HUES64 (cell line): ENCODE data around the gene COG4. TPM values are rescaled to one million over a fixed set of nuclear protein-coding genes. Genes with fewer than 3 reads are reported as not detected.

ENCODE experiments used
- H3K27ac ChIP-seq: 2 replicates; pipeline ENCODE4 v1.7.0; 2013; ENCODE audit warnings: low read depth, low read length, inconsistent platforms
- H3K27me3 ChIP-seq: 2 replicates; pipeline ENCODE4 v1.6.1; 2013; ENCODE audit warnings: mild to moderate bottlenecking, low read length; ENCODE audit not compliant: insufficient read depth
- H3K36me3 ChIP-seq: 2 replicates; pipeline ENCODE4 v1.6.1; 2013; ENCODE audit warnings: mild to moderate bottlenecking, low read length; ENCODE audit not compliant: insufficient read depth
- H3K4me1 ChIP-seq: 2 replicates; pipeline ENCODE4 v1.6.1; 2013; ENCODE audit warnings: mild to moderate bottlenecking, low read length, moderate library complexity; ENCODE audit not compliant: insufficient read depth
- H3K4me3 ChIP-seq: 2 replicates; pipeline ENCODE4 v1.5.1; 2013; ENCODE audit warnings: mild to moderate bottlenecking, low read length, moderate library complexity
- H3K9ac ChIP-seq: 2 replicates; pipeline ENCODE4 v1.6.1; 2013; ENCODE audit warnings: mild to moderate bottlenecking, low read depth, low read length
- H3K9me3 ChIP-seq: 2 replicates; pipeline ENCODE4 v1.6.1; 2013; ENCODE audit warnings: low read depth, low read length; ENCODE audit not compliant: insufficient read depth
- WGBS: fragments of 150-250, 120-280 bp; methylation state at CpG from one replicate; pipeline ENCODE4 v1.1.7; 2013; ENCODE audit warnings: missing lambda C conversion rate; 5-methylcytosine and 5-hydroxymethylcytosine counted together
- polyA plus RNA-seq, 2 experiments: library from polyadenylated mRNA; stranded (reverse); fragments of 50-300 nt; gene quantifications; one replicate each; pipeline ENCODE4 v1.2.3, GENCODE V29; 2013

The COG4 gene
- polyA plus RNA-seq (2013, experiment 1 of 2) = 29.9 TPM
- polyA plus RNA-seq (2013, experiment 2 of 2) = 29.0 TPM

DNA sequence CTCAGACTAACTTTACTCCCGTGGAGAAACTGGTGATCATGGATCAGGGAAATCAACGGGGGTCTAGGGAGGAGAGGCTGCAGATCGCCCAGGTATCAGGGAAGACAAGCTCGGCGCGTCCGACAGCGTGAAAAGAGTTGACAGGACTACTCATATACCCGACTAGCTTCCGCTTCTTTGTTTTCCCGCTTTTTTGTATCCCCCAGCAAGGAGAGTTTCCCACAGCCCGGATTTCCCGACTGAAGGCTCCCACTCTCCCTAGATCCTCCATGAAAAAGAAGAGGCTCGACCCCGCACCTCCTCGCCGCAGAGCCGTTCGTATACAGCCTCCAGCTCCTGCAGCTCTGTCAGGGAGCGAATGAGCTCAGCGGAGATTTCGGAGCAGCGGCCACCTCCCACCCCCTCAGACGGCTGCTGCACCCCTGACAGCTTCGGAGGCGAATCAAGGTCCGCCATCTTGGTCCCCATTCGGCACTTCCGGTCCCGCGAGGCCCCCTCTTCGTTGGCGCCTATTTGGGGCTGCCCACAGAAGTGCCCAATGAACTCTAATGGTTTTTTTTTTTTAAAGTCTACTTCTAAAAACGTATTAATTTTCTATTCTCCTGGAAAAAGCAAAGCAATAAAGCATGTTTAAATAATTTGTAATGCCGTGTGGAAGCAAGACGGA is at the start of gene COG4:
Gene COG4, minus strand, starts transcription at position 479 of the 667 bp plus-strand sequence. Its CDS starts 11 bp downstream, at position 468.
- Histone ChIP-seq H3K9me3 (no peaks in the 10 kb centered on the region), H3K36me3 (peaks cover 36% of the 10 kb centered on the region), H3K27ac (peak within 1 kb of the TSS; percentile 91), H3K4me1 (peaks cover 18% of the 10 kb centered on the region), H3K4me3 (peak within 1 kb of the TSS; percentile 100), H3K9ac (peak within 1 kb of the TSS; percentile 100), H3K27me3 (no peaks in the 10 kb centered on the region)
- 0% methylated on average over 33 of the region's 36 CpGs for WGBS

GRCh38 chr16:70572926-70573270 is 49.5 kb upstream of the COG4 start:
- H3K27ac ChIP-seq = no peak overlapping the region
- no peaks in the 10 kb centered on the region for H3K9me3 ChIP-seq
- no peaks in the 10 kb centered on the region for H3K4me1 ChIP-seq
- H3K4me3 ChIP-seq = no peak overlapping the region
- peaks cover 77% of the 10 kb centered on the region for H3K36me3 ChIP-seq
- no peak overlapping the region for H3K9ac ChIP-seq
- no peaks in the 10 kb centered on the region for H3K27me3 ChIP-seq
- 100% methylated on average over 2 of the region's 2 CpGs for WGBS

DNA sequence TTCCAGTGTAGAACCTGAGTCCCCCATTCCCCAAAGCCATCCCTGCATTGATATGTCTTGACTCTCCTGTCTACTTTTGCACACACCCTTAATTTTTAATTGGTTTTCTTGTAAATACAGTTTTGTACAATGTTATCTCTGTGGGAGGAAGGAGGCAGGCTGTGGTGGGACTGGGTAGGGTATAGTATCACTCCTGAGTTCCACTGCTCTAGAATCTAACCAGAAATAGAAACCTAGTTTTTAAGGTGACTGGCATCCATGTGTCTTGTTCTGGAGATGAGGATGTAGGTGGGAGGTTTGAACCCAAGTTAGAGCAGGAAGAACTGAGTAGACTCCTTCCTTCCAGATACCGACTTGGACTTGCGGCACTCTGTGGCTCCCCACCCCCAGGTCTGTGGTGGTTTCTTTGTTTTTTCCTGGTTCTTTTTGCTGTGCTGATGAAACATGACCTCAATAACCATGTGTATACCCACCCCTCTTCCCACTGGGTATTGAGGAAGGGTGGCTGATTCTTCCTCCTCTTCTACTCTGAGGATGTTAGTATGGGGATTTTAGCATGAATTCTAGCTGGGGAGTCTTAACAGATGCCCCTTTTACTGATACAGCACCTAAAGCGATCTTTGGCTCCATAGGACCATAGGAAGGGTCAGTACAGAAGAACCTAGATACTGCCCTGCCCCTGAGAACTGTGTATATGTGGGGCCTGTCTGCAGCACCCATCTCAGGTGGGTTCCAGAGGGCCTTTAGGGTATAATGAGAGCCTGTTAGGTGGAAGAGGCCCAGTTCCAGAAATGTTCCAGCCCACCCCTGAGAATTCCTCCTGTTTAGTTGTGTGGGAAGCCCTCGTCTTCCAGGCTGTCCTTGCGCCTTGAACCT is 48.9 kb upstream of the COG4 start:
- peaks cover 83% of the 10 kb centered on the region for H3K36me3 ChIP-seq
- H3K27me3 ChIP-seq = no peaks in the 10 kb centered on the region
- WGBS = 94% methylated on average over 5 of the region's 5 CpGs
- no peaks in the 10 kb centered on the region for H3K4me1 ChIP-seq
- no peak overlapping the region for H3K9ac ChIP-seq
- H3K9me3 ChIP-seq = no peaks in the 10 kb centered on the region
- H3K27ac ChIP-seq = no peak overlapping the region
- H3K4me3 ChIP-seq = no peak overlapping the region

GRCh38 chr16:70571623-70572022 is 48.3 kb upstream of the COG4 start:
- H3K27ac ChIP-seq = no peak overlapping the region

DNA sequence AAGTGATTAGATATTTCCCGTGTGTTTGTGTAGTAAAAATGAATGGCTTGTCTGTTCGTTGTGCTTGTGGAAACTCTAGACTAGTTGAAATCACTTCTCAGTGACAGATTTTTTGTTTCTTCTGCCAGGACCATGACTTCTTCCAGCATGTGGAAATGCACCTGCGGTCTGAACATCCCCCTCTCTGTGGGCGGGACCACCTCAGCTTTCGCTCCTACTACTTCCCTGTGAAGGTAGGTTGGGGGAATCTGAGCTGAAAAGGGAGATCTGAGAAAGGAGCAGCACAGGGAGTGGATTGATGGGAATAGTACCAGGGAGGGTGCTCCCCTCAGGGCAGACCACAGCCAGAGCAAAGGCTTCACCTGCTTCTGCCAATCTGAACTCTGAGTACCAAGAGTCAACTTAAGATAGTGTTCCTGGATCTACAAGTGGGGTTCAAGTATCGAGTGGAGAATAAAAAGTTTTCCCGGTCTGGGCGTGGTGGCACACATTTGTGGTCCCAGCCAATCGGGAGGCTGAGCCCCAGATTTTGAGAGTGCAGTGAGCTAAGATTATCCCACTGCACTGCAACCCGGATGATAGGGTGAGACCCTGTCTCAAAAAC is 47.7 kb upstream of the COG4 start:
- Histone ChIP-seq H3K36me3 (peaks cover 95% of the 10 kb centered on the region), H3K9ac (no peak overlapping the region), H3K27ac (no peak overlapping the region), H3K27me3 (no peaks in the 10 kb centered on the region), H3K9me3 (no peaks in the 10 kb centered on the region), H3K4me3 (no peak overlapping the region), H3K4me1 (no peaks in the 10 kb centered on the region)
- WGBS = 92% methylated on average over 10 of the region's 10 CpGs

More at GRCh38 chr16:70571623-70572022, 48.3 kb upstream of the COG4 start:
- Histone ChIP-seq H3K36me3 (peaks cover 89% of the 10 kb centered on the region), H3K9me3 (no peaks in the 10 kb centered on the region), H3K4me3 (no peak overlapping the region), H3K27me3 (no peaks in the 10 kb centered on the region), H3K9ac (no peak overlapping the region), H3K4me1 (no peaks in the 10 kb centered on the region)
- 95% methylated on average over 8 of the region's 8 CpGs for WGBS

- no peak overlapping the region for H3K9ac ChIP-seq
- WGBS = 98% methylated on average over 6 of the region's 6 CpGs
- H3K9me3 ChIP-seq = no peaks in the 10 kb centered on the region
- H3K36me3 ChIP-seq = peaks cover 99% of the 10 kb centered on the region
- no peak overlapping the region for H3K27ac ChIP-seq
- no peaks in the 10 kb centered on the region for H3K27me3 ChIP-seq
- no peaks in the 10 kb centered on the region for H3K4me1 ChIP-seq
- no peak overlapping the region for H3K4me3 ChIP-seq
Measured at GRCh38 chr16:70569752-70570151, 46.4 kb upstream of the COG4 start.

DNA sequence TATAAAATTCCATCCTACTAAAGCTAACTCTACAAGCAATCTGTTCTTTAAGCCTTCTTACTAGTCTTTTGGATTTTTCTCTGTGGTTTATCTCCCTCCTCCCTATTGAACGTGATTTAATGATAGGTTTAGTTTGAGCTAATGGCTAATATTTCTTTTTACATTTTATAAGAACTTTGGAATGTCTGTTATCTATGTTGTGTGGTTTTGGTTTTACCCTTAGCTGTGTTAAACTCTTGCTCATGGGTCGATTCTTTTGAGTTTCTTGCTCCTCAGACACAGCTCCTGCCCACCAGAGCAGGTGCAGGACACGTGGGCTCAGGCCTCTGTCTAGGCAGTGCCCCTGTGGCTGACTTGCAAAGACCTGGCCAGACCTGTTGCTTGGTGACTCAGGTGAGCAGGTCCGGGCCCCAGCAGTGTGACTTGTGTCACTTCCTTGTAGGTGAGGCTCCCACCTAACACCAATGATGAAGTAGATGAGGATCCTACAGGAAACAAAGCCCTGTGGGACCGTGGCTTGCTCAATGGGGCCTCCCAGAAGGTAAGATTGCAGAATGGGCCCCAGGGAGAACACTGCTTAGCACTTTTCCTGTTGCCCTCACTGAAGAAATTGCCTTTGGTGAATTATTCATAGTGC is 45.4 kb upstream of the COG4 start:
- H3K4me1 ChIP-seq = no peaks in the 10 kb centered on the region
- no peaks in the 10 kb centered on the region for H3K9me3 ChIP-seq
- H3K27me3 ChIP-seq = no peaks in the 10 kb centered on the region
- no peak overlapping the region for H3K27ac ChIP-seq
- peaks cover 99% of the 10 kb centered on the region for H3K36me3 ChIP-seq
- H3K4me3 ChIP-seq = no peak overlapping the region
- WGBS = 94% methylated on average over 4 of the region's 5 CpGs
- no peak overlapping the region for H3K9ac ChIP-seq

DNA sequence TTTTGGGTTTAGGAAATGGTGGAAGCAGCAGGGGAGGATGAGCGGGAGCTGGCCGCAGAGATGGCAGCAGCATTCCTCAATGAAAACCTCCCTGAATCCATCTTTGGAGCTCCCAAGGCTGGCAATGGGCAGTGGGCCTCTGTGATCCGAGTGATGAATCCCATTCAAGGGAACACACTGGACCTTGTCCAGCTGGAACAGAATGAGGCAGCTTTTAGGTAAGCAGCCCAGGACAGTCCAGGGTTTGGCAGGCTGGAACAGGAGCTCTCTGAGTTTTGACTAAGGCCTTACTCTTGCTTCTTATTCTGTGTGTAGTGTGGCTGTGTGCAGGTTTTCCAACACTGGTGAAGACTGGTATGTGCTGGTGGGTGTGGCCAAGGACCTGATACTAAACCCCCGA is 41.7 kb upstream of the COG4 start:
- H3K27me3 ChIP-seq = no peaks in the 10 kb centered on the region
- 98% methylated on average over 4 of the region's 4 CpGs for WGBS
- no peaks in the 10 kb centered on the region for H3K9me3 ChIP-seq
- H3K9ac ChIP-seq = no peak overlapping the region
- H3K4me3 ChIP-seq = no peak overlapping the region
- H3K4me1 ChIP-seq = no peaks in the 10 kb centered on the region
- H3K36me3 ChIP-seq = peaks cover 99% of the 10 kb centered on the region
- H3K27ac ChIP-seq = no peak overlapping the region

DNA sequence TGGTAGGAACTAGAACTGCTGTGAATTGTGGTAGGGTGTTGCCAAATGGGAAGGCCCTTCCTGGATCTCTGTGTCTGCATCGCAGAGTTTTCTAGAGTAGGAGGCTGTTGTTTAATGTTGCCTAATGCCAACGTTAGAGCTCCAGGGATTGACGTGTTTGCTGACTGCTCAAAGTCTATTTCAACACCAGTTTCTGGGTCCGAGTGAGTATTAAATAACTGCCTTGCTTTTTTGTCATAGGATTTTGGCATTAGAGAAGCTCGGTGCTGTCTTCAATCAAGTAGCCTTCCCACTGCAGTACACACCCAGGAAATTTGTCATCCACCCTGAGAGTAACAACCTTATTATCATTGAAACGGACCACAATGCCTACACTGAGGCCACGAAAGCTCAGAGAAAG is 40.3 kb upstream of the COG4 start:
- no peaks in the 10 kb centered on the region for H3K4me1 ChIP-seq
- no peak overlapping the region for H3K9ac ChIP-seq
- no peak overlapping the region for H3K27ac ChIP-seq
- no peaks in the 10 kb centered on the region for H3K27me3 ChIP-seq
- no peaks in the 10 kb centered on the region for H3K9me3 ChIP-seq
- H3K36me3 ChIP-seq = peaks cover 99% of the 10 kb centered on the region
- 96% methylated on average over 7 of the region's 7 CpGs for WGBS
- no peak overlapping the region for H3K4me3 ChIP-seq

DNA sequence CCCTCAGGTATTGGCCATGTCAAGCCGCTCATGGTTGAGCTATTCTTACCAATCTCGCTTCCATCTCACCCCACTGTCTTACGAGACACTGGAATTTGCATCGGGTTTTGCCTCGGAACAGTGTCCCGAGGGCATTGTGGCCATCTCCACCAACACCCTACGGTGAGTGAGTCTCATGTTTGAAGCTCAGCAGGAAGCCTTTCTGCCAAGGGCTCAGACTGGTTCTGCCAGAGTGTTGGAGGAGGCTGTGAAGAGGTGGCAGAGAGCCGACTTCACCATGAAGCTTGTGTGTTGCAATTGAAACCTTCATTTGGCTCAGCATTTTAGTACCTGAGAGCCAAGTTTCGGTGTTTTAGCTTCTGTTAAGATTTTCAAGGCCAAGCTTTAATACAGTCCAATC is 38.3 kb upstream of the COG4 start:
- H3K27me3 ChIP-seq = no peaks in the 10 kb centered on the region
- peaks cover 99% of the 10 kb centered on the region for H3K36me3 ChIP-seq
- H3K9me3 ChIP-seq = no peaks in the 10 kb centered on the region
- H3K4me3 ChIP-seq = no peak overlapping the region
- no peaks in the 10 kb centered on the region for H3K4me1 ChIP-seq
- H3K27ac ChIP-seq = no peak overlapping the region
- no peak overlapping the region for H3K9ac ChIP-seq
- 95% methylated on average over 9 of the region's 9 CpGs for WGBS

GRCh38 chr16:70556063-70556462 is 32.7 kb upstream of the COG4 start:
- H3K36me3 ChIP-seq = peaks cover 100% of the 10 kb centered on the region
- H3K27ac ChIP-seq = no peak overlapping the region
- H3K9ac ChIP-seq = no peak overlapping the region
- WGBS = 96% methylated on average over 3 of the region's 3 CpGs
- no peaks in the 10 kb centered on the region for H3K27me3 ChIP-seq
- H3K4me3 ChIP-seq = no peak overlapping the region
- H3K4me1 ChIP-seq = no peaks in the 10 kb centered on the region
- no peaks in the 10 kb centered on the region for H3K9me3 ChIP-seq
